ENCODE data around the gene POLR2I. TPM values are rescaled to one million over a fixed set of nuclear protein-coding genes. Genes with fewer than 3 reads are reported as not detected.

The POLR2I gene
- total and polyA plus RNA-seq, 9 of the 15 experiments (the other 6 are each of a cell fraction or from before 2014, with no cell fraction given): 28.0 to 283 (median 123) TPM

GRCh38 chr19:36103842-36104552 is 10.7 kb downstream of the POLR2I start (continued):
- TF ChIP-seq DEAF1 (CRISPR knock-in tag; IDR thresholded peaks at IDR 0.05) (no peak), BCOR (IDR thresholded peaks at IDR 0.05) (no peak), VEZF1 (CRISPR knock-in tag; IDR thresholded peaks at IDR 0.05) (peak; percentile 77), BHLHE40 (IDR thresholded peaks at IDR 0.05; ENCODE audit: low read length) (no peak), ETS1 (conservative IDR thresholded peaks at IDR 0.05; ENCODE audit: control insufficient read depth, low read depth, low read length) (no peak), TFAP4 (CRISPR knock-in tag; IDR thresholded peaks at IDR 0.05; ENCODE audit: borderline replicate concordance) (no peak), FOS (IDR thresholded peaks at IDR 0.05; ENCODE audit: extremely low read depth, insufficient read length) (no peak), SIN3A (IDR thresholded peaks at IDR 0.05; ENCODE audit: borderline replicate concordance in 2 of 2, control insufficient read depth in 1 of 2, low read depth in 2 of 2, low read length in 2 of 2) (peak in 1 of 2 experiments; percentile 54; a peak in 1 of 4 replicates), ZNF324 (CRISPR knock-in tag; IDR thresholded peaks at IDR 0.05) (no peak), TBL1XR1 (IDR thresholded peaks at IDR 0.05; ENCODE audit: low read length in 2 of 2) (0 out of 4 replicates have a peak, but pooled peaks of 1 of the 2 experiments have one; percentile 16), FOXA1 (IDR thresholded peaks at IDR 0.05; ENCODE audit: borderline replicate concordance) (no peak), CBFA2T3 (IDR thresholded peaks at IDR 0.05) (peak; percentile 82), LEF1 (IDR thresholded peaks at IDR 0.05) (peak; percentile 27; the same call in 1 of the 2 replicates), MCM7 (IDR thresholded peaks at IDR 0.05) (no peak), ZNF518B (CRISPR knock-in tag; IDR thresholded peaks at IDR 0.05) (no peak)

Measured in K562 (cell line).